MCF 10A (cell line): ENCODE results near the gene ANKMY1. TPM values are rescaled to one million over a fixed set of nuclear protein-coding genes. Genes with fewer than 3 reads are reported as not detected.

ENCODE experiments used
- BruUV-seq: library from RNA; stranded (reverse); fragments of 400-500 nt; replicated peaks from 2 replicates; lab custom pipeline; 2021; lab: Mats Ljungman, UMichigan
- CTCF ChIA-PET: fragments of 300-600 bp; sonication (Branson Sonifier 250); formaldehyde crosslinking; extraction: SDS; loops from one replicate; lab custom pipeline; 2021; ENCODE audit warnings: antibody characterized with exemption, inconsistent platforms; lab: Yijun Ruan, JAX
- POLR2A ChIA-PET: fragments of 300-600, 350-650 bp; sonication (Branson Sonifier 250); formaldehyde crosslinking; extraction: SDS; loops from one replicate; lab custom pipeline; 2020; ENCODE audit warnings: antibody characterized with exemption, inconsistent platforms; lab: Yijun Ruan, JAX
- DNase-seq: peaks from one replicate; pipeline ENCODE4 v3.0.0-alpha.2; 2018; ENCODE audit not compliant: unreplicated experiment
- H3K27ac Mint-ChIP-seq: one replicate; pipeline ENCODE4 v1.8.0; 2022; ENCODE audit warnings: mild to moderate bottlenecking, low read depth, mixed read lengths; ENCODE audit not compliant: unreplicated experiment
- H3K27me3 Mint-ChIP-seq: one replicate; pipeline ENCODE4 v1.8.0; 2022; ENCODE audit warnings: mixed read lengths; ENCODE audit not compliant: insufficient read depth, unreplicated experiment
- H3K36me3 Mint-ChIP-seq: one replicate; pipeline ENCODE4 v1.8.0; 2022; ENCODE audit warnings: mild to moderate bottlenecking, moderate library complexity, mixed read lengths; ENCODE audit not compliant: insufficient read depth, unreplicated experiment
- H3K4me1 Mint-ChIP-seq: one replicate; pipeline ENCODE4 v1.8.0; 2022; ENCODE audit warnings: mixed read lengths; ENCODE audit not compliant: insufficient read depth, unreplicated experiment
- H3K4me3 Mint-ChIP-seq: one replicate; pipeline ENCODE4 v1.8.0; 2022; ENCODE audit warnings: mild to moderate bottlenecking, moderate library complexity, mixed read lengths; ENCODE audit not compliant: unreplicated experiment
- H3K9me3 Mint-ChIP-seq: one replicate; pipeline ENCODE4 v1.8.0; 2022; ENCODE audit warnings: mixed read lengths; ENCODE audit not compliant: unreplicated experiment
- intact Hi-C: fragments of 100-400 bp; cut with micrococcal nuclease; formaldehyde crosslinking; loops from 2 replicates; pipeline ENCODE4 v1.14.1; 2022
- total RNA-seq: library from RNA; stranded (reverse); gene quantifications from 2 replicates; pipeline ENCODE4 v1.2.3, GENCODE V29; 2022
- TF ChIP-seq, protein P1 (sequence below): fragments of 200-600 bp; IDR thresholded peaks from one replicate; pipeline ENCODE4 v1.8.0; 2022; ENCODE audit warnings: antibody characterized with exemption, mild to moderate bottlenecking; ENCODE audit not compliant: unreplicated experiment

Gene ANKMY1
- total RNA-seq, 1 experiment from 2014 or later = 22.2 TPM

DNA sequence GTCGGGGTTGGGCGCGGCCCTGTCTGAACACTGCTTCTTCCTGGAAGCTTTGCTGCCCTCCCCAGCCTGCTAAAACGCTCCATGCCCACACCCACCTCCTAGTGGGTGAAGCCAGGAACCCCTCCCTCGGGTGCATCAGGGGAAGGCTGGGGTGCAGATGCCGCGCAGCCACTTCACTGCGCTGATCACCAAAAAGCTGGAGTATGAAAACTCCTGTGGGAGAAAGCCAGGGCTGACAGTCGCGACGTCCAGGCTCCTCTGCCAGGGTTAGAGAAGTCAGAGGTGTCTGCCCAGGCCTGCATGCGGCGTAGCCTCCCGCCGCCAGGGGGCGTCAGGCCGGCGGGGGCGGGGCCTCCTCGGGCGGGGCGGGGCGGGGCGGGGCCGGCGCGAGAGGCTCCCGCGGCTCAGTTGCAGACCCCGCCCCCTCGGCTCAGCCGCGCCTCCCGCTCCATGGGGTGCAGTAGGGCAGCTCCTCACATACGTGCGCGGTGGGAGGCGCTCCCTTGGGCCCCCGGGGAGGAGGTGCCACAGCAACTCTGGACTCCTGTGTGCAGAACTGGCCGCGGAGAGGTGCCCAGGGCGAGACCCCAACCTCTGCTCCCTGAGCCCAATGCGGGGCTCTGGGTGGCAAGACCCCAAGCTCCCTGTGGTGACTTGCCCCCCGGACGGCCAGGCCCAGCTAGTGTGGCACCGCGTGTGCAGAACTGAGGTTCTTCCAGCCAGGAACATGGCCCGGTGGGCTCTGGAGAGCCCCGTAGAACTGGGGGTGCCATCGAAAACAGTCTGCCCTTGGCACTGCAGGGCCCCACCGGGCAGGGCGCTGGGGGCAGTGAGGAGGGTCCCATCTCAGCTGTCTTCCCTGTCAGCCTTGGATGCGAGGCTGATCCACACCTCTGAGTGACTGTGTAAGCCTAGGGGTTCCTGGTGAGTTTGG lies 8.7 kb upstream of the ANKMY1 start:
- peak overlapping the region; percentile 80 for H3K27ac Mint-ChIP-seq
- peak; percentile 91 for DNase-seq
- ChIA-PET POLR2A (interaction anchor here (0.6 to 10.7 kb wide), 11 partner anchors 9 to 1165 kb away, joined by 3 to 275 read pairs (median 3); partner anchors contain the start of genes ANKMY1, CAPN10 and DTYMK), CTCF (interaction anchor here (0.5 to 5.7 kb wide), 14 partner anchors 9 to 716 kb away, joined by 3 to 52 read pairs (median 4); partner anchors contain the start of gene CAPN10)
- H3K9me3 Mint-ChIP-seq = no peaks in the 10 kb centered on the region
- peaks cover 14% of the 10 kb centered on the region for H3K36me3 Mint-ChIP-seq
- H3K27me3 Mint-ChIP-seq = no peaks in the 10 kb centered on the region
- H3K4me3 Mint-ChIP-seq = peak overlapping the region; percentile 78
- intact Hi-C loops = loop anchor here (2.0 to 5.0 kb wide), 2 partner anchors 20 to 54 kb away; partner anchors contain the start of gene CAPN10
- no TSS peak for BruUV-seq
- H3K4me1 Mint-ChIP-seq = peaks cover 34% of the 10 kb centered on the region
- TF ChIP-seq, protein P1, sequence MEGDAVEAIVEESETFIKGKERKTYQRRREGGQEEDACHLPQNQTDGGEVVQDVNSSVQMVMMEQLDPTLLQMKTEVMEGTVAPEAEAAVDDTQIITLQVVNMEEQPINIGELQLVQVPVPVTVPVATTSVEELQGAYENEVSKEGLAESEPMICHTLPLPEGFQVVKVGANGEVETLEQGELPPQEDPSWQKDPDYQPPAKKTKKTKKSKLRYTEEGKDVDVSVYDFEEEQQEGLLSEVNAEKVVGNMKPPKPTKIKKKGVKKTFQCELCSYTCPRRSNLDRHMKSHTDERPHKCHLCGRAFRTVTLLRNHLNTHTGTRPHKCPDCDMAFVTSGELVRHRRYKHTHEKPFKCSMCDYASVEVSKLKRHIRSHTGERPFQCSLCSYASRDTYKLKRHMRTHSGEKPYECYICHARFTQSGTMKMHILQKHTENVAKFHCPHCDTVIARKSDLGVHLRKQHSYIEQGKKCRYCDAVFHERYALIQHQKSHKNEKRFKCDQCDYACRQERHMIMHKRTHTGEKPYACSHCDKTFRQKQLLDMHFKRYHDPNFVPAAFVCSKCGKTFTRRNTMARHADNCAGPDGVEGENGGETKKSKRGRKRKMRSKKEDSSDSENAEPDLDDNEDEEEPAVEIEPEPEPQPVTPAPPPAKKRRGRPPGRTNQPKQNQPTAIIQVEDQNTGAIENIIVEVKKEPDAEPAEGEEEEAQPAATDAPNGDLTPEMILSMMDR = peak; percentile 89

DNA sequence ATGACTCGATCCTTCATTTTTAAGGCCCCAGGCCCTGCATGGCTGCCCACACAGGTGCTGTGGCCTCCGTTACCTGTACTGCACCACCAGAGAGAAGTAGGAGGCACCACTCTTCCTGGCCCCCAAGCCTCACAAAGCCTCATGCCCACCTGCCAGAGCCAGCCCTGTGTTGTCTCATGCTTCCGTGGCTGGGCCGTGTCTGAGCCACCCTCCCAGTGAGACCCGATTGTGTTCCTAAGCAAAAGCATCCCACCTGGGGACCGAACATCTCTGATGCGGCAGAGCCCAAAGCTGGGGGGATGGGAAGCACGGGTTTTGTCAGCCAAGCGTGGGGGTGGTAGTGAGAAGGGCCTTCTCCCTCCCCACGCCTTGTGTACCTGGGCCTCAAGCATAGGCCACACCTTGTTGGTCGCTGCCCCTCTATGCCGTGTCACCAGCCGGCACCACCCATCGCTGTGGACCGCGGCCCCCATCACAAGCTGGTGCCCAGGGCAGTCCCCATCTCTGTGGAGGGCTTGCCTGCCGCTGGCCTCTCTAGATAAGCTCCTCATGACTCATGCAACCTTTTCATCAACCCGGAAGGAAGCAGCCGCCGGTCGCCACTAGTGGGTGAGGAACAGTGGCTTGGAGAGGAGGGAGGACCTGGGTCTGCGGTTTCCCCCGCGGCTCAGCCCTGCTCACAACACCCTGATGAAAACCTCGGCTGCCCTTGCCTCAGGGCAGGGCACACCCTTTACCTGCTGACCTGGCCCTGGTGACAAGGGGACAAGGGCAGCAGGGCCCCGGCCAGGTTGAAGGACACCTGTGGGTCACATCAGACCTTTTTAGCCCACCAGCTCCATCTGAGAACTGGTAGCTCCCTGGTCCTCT lies 7.8 kb upstream of the ANKMY1 start:
- Mint-ChIP-seq H3K9me3 (no peaks in the 10 kb centered on the region), H3K27ac (peak overlapping the region; percentile 80), H3K36me3 (peaks cover 20% of the 10 kb centered on the region), H3K4me3 (peak overlapping the region; percentile 78), H3K4me1 (peaks cover 33% of the 10 kb centered on the region), H3K27me3 (no peaks in the 10 kb centered on the region)
- DNase-seq = peak; percentile 83
- TF ChIP-seq, protein P1 = no peak
- intact Hi-C loops = loop anchor here (2.0 to 5.0 kb wide), 2 partner anchors 21 to 53 kb away; partner anchors contain the start of gene CAPN10
- POLR2A ChIA-PET = interaction anchor here (0.6 to 10.7 kb wide), 12 partner anchors 8 to 1166 kb away, joined by 3 to 275 read pairs (median 3); partner anchors contain the start of genes ANKMY1, CAPN10 and DTYMK
- CTCF ChIA-PET = interaction anchor here (0.6 to 5.7 kb wide), 12 partner anchors 10 to 717 kb away, joined by 3 to 52 read pairs (median 4); partner anchors contain the start of gene CAPN10
- no TSS peak for BruUV-seq

DNA sequence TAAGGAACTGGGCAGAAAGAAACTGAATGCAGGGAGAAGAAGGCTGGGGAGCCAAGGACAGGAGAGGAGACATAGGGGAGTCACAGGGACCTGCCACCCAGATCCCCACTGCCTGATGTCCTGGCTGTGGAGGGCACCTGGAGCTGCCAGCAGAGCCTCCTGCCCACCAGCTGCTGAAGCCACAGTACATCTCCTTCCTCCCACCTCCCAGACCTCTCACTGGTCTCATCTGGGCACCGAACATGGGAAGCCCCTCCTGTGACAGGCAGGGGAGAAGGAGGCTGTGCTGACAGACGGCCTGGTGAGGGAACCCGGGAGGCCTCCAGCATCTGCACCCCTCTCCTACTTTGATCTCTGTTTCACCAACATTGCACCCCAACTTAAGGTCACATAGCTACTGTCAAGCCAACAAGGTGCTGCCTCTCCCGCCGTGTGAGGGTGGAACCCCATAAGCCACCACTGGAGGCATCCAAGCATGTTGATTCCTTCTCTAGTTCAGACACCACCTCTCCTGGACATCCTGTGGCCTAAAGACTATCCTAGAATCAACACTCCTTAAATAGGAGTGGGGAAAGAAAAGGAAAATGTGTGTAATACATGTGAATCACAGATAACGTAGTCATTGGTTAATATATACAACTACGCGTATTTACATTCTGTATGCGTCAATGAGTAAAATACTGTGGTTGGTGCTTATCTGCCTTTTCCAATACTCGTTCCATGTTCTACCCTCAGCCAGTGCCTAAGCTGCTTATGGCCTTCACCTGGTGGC lies 7.0 kb upstream of the ANKMY1 start:
- H3K36me3 Mint-ChIP-seq = peaks cover 18% of the 10 kb centered on the region
- POLR2A ChIA-PET = interaction anchor here (0.7 to 10.7 kb wide), 6 partner anchors 15 to 116 kb away, joined by 3 to 275 read pairs (median 4); partner anchors contain the start of gene CAPN10

More for the DNA sequence above, 7.0 kb upstream of the ANKMY1 start:
- Mint-ChIP-seq H3K4me1 (peaks cover 33% of the 10 kb centered on the region), H3K9me3 (no peaks in the 10 kb centered on the region), H3K27me3 (no peaks in the 10 kb centered on the region), H3K4me3 (peak overlapping the region; percentile 78), H3K27ac (no peak overlapping the region)
- TF ChIP-seq, protein P1 = no peak
- DNase-seq = no peak
- CTCF ChIA-PET = interaction anchor here (0.6 to 5.7 kb wide), 5 partner anchors 16 to 128 kb away, joined by 3 to 52 read pairs (median 16); partner anchors contain the start of gene CAPN10
- intact Hi-C loops = loop anchor here (5.0 kb wide), 1 partner anchor 52 kb away; no protein-coding TSS in a partner anchor
- no TSS peak for BruUV-seq
